ENCODE measurements around the gene NTSR2. TPM values are rescaled to one million over a fixed set of nuclear protein-coding genes. Genes with fewer than 3 reads are reported as not detected.

Gene NTSR2
- total and polyA plus RNA-seq, 2 of the 8 experiments (the other 6 are each of a cell fraction or from before 2014, with no cell fraction given): 0.05 TPM; not detected in 1

DNA sequence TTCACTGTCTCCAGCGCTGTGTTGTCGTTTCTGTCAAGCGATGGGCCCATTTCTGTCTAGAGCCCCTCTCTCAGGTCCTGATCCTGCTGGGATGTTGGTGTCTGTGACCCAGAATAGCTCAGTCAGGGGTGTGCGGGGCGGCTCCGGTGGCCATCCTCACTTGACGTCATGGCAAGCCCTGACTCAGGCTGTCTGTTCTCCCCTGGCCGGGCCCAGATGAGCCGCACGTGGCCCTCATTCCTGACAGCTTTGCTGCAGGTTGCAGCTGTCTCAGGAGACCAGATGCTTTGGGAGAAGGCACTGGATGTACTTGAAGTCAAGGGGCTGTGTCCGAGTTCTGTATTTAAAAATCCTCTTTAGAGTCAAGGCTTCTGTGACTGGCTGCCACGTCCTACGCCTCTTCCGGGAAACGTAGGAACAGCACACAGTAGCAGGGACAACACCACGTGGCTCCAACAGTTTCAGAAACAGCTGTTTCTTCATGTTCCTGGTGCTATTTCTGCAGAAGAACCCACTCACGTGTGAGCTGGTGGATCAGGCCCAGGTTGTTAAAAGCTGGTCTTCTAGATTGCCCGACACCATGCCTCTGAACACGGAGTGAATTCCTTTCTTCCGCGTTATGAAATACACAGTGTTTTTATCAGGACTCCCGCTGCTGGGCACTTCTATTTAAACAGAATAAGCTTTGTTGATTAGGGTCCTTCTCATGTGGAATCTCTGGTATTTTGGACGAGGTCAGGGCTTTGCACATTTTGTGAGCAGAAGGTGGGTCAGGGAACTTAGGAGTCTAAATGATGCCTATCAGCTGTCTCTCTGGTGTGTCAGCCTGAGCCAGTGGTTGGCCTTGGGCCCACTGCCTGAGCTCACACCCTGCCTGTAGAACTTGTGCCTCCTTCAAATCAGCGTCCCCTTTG is 28.3 kb upstream of the NTSR2 start (continued):
- TF ChIP-seq, protein P1, sequence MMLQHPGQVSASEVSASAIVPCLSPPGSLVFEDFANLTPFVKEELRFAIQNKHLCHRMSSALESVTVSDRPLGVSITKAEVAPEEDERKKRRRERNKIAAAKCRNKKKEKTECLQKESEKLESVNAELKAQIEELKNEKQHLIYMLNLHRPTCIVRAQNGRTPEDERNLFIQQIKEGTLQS (IDR thresholded peaks at IDR 0.05; ENCODE audit: insufficient read depth, low read depth, low read length): no peak
- TF ChIP-seq GTF2F1 (IDR thresholded peaks at IDR 0.05; ENCODE audit: borderline replicate concordance, low read depth, low read length) (no peak), EGR1 (IDR thresholded peaks at IDR 0.05; ENCODE audit: borderline replicate concordance, low read depth, low read length) (no peak)
- TF ChIP-seq, protein P2, sequence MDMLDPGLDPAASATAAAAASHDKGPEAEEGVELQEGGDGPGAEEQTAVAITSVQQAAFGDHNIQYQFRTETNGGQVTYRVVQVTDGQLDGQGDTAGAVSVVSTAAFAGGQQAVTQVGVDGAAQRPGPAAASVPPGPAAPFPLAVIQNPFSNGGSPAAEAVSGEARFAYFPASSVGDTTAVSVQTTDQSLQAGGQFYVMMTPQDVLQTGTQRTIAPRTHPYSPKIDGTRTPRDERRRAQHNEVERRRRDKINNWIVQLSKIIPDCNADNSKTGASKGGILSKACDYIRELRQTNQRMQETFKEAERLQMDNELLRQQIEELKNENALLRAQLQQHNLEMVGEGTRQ (IDR thresholded peaks at IDR 0.05; ENCODE audit: low read length): no peak
